Parathyroid adenoma (tissue), 2 donors: ENCODE results near the gene CYBA.

ENCODE experiments used
- H2AFZ ChIP-seq: fragments of 300-600 bp; sonication (generic); one replicate; pipeline ENCODE4 v1.7.0; 2017; ENCODE audit warnings: antibody characterized with exemption, mild to moderate bottlenecking
- H3K27ac ChIP-seq: fragments of 300-600 bp; sonication (generic); one replicate; pipeline ENCODE4 v1.7.0; 2017
- H3K27me3 ChIP-seq: fragments of 300-600 bp; sonication (generic); one replicate; pipeline ENCODE4 v1.7.0; 2017; ENCODE audit warnings: low read length; ENCODE audit not compliant: control insufficient read depth, insufficient read depth
- H3K36me3 ChIP-seq: fragments of 300-600 bp; sonication (generic); one replicate; pipeline ENCODE4 v1.7.0; 2017; ENCODE audit warnings: low read length; ENCODE audit not compliant: control insufficient read depth, insufficient read depth
- H3K4me1 ChIP-seq: fragments of 300-600 bp; sonication (generic); one replicate; pipeline ENCODE4 v1.7.0; 2017; ENCODE audit warnings: control low read depth
- H3K4me2 ChIP-seq: fragments of 300-600 bp; sonication (generic); one replicate; pipeline ENCODE4 v1.7.0; 2017; ENCODE audit warnings: low read length
- H3K4me3 ChIP-seq: fragments of 300-600 bp; sonication (generic); one replicate; pipeline ENCODE4 v1.7.0; 2017; ENCODE audit warnings: low read depth, low read length
- H3K79me2 ChIP-seq: fragments of 300-600 bp; sonication (generic); one replicate; pipeline ENCODE4 v1.7.0; 2017; ENCODE audit warnings: control low read depth
- H3K9ac ChIP-seq: fragments of 300-600 bp; sonication (generic); one replicate; pipeline ENCODE4 v1.7.0; 2017; ENCODE audit warnings: mild to moderate bottlenecking
- H3K9me3 ChIP-seq: fragments of 300-600 bp; sonication (generic); one replicate; pipeline ENCODE4 v1.7.0; 2017; ENCODE audit warnings: low read length; ENCODE audit not compliant: control insufficient read depth
- CTCF ChIP-seq: fragments of 300-600 bp; sonication (generic); IDR thresholded peaks from one replicate; pipeline ENCODE4 v1.7.0; 2017; ENCODE audit warnings: antibody characterized with exemption, mild to moderate bottlenecking
- donor health status: primary hyperparathyroidism.

Gene CYBA

GRCh38 chr16:88684569-88685155 lies 33.8 kb upstream of the CYBA start:
- H3K4me2 ChIP-seq: no peak overlapping the region
- no peak overlapping the region for H3K27ac ChIP-seq
- H3K36me3 ChIP-seq: no peaks in the 10 kb centered on the region
- H3K9ac ChIP-seq: no peak overlapping the region
- H3K4me3 ChIP-seq: peak overlapping the region; percentile 70
- H3K4me1 ChIP-seq: peaks cover 23% of the 10 kb centered on the region
- no peaks in the 10 kb centered on the region for H3K9me3 ChIP-seq
- no peak for TF ChIP-seq CTCF
- H3K27me3 ChIP-seq: no peaks in the 10 kb centered on the region
- no peak overlapping the region for H2AFZ ChIP-seq
- H3K79me2 ChIP-seq: no peaks in the 10 kb centered on the region

GRCh38 chr16:88681709-88682451 lies 31.0 kb upstream of the CYBA start:
- Histone ChIP-seq H3K27me3 (no peaks in the 10 kb centered on the region), H3K36me3 (no peaks in the 10 kb centered on the region), H3K9me3 (no peaks in the 10 kb centered on the region), H2AFZ (no peak overlapping the region), H3K4me1 (peaks cover 10% of the 10 kb centered on the region), H3K9ac (no peak overlapping the region), H3K79me2 (no peaks in the 10 kb centered on the region), H3K4me2 (no peak overlapping the region), H3K27ac (no peak overlapping the region), H3K4me3 (no peak overlapping the region)
- TF ChIP-seq CTCF: no peak

- no peak overlapping the region for H3K4me3 ChIP-seq
- no peak overlapping the region for H2AFZ ChIP-seq
- no peak overlapping the region for H3K27ac ChIP-seq
- no peak overlapping the region for H3K4me2 ChIP-seq
- no peaks in the 10 kb centered on the region for H3K9me3 ChIP-seq
- no peak overlapping the region for H3K9ac ChIP-seq
- TF ChIP-seq CTCF: peak; percentile 40
- H3K4me1 ChIP-seq: peaks cover 7% of the 10 kb centered on the region
- H3K79me2 ChIP-seq: no peaks in the 10 kb centered on the region
- no peaks in the 10 kb centered on the region for H3K36me3 ChIP-seq
- no peaks in the 10 kb centered on the region for H3K27me3 ChIP-seq
Observed at GRCh38 chr16:88681084-88681680, 30.3 kb upstream of the CYBA start.

GRCh38 chr16:88680554-88681083 lies 29.8 kb upstream of the CYBA start:
- Histone ChIP-seq H3K4me3 (no peak overlapping the region), H3K79me2 (no peaks in the 10 kb centered on the region), H3K4me1 (peaks cover 5% of the 10 kb centered on the region), H3K4me2 (no peak overlapping the region), H2AFZ (no peak overlapping the region), H3K27me3 (no peaks in the 10 kb centered on the region), H3K9ac (no peak overlapping the region), H3K36me3 (no peaks in the 10 kb centered on the region), H3K9me3 (no peaks in the 10 kb centered on the region), H3K27ac (no peak overlapping the region)
- no peak for TF ChIP-seq CTCF
